Myocyte (in vitro differentiated cells): ENCODE measurements around the gene KLF13. TPM values are rescaled to one million over a fixed set of nuclear protein-coding genes. Genes with fewer than 3 reads are reported as not detected.
A peak's percentile ranks its signal among the peaks of the same experiment; 100 is the strongest.

Experiments
- DNase-seq: peaks from one replicate; pipeline ENCODE4 v3.0.0-alpha.2; 2012; ENCODE audit warnings: low read depth
- total RNA-seq: library from RNA; depleted of rRNA; stranded (reverse); fragments of >200 nt; gene quantifications from 2 replicates; pipeline ENCODE4 v1.2.3, GENCODE V29; 2014

The KLF13 gene
- total RNA-seq, 1 donor from 2014 or later: 61.2 TPM

- DNase-seq: no peak
Observed at GRCh38 chr15:31360843-31361763, 34.5 kb downstream of the KLF13 start.

- DNase-seq: no peak
Observed at GRCh38 chr15:31361764-31362515, 35.3 kb downstream of the KLF13 start.

GRCh38 chr15:31362886-31363285 is 36.3 kb downstream of the KLF13 start:
- no peak for DNase-seq

- no peak for DNase-seq
Observed at GRCh38 chr15:31364301-31365031, 37.8 kb downstream of the KLF13 start.

GRCh38 chr15:31365032-31365654 is 38.5 kb downstream of the KLF13 start:
- no peak for DNase-seq

GRCh38 chr15:31365655-31366127 is 39.1 kb downstream of the KLF13 start:
- DNase-seq: peak; percentile 76

- DNase-seq: no peak
Observed at GRCh38 chr15:31366169-31366734, 39.6 kb downstream of the KLF13 start.

GRCh38 chr15:31367021-31367729 is 40.5 kb downstream of the KLF13 start:
- no peak for DNase-seq

GRCh38 chr15:31367730-31368344 is 41.2 kb downstream of the KLF13 start:
- no peak for DNase-seq

GRCh38 chr15:31369727-31370126 is 43.1 kb downstream of the KLF13 start:
- no peak for DNase-seq

GRCh38 chr15:31371520-31372240 is 45.0 kb downstream of the KLF13 start:
- no peak for DNase-seq

- DNase-seq: peak; percentile 67
Observed at GRCh38 chr15:31372635-31373091, 46.0 kb downstream of the KLF13 start.

GRCh38 chr15:31373096-31373865 is 46.6 kb downstream of the KLF13 start:
- DNase-seq: no peak

GRCh38 chr15:31373970-31374369 is 47.3 kb downstream of the KLF13 start:
- DNase-seq: no peak

GRCh38 chr15:31374489-31374888 is 47.9 kb downstream of the KLF13 start:
- no peak for DNase-seq

- DNase-seq: no peak
Observed at GRCh38 chr15:31374986-31375385, 48.4 kb downstream of the KLF13 start.

- no peak for DNase-seq
Observed at GRCh38 chr15:31375772-31376171, 49.1 kb downstream of the KLF13 start.

GRCh38 chr15:31376511-31376910 is 49.9 kb downstream of the KLF13 start:
- no peak for DNase-seq
